Smooth muscle cell of the pulmonary artery (primary cell): ENCODE results near the gene MAEL. TPM values are rescaled to one million over a fixed set of nuclear protein-coding genes. Genes with fewer than 3 reads are reported as not detected.

Source experiments
- total RNA-seq: library from RNA; depleted of rRNA; stranded (reverse); fragments of >200 nt; gene quantifications from 2 replicates; pipeline ENCODE4 v1.2.3, GENCODE V29; 2014

The MAEL gene
- total RNA-seq = 0.07 TPM in 1 of 2 replicates, not detected in the other

DNA sequence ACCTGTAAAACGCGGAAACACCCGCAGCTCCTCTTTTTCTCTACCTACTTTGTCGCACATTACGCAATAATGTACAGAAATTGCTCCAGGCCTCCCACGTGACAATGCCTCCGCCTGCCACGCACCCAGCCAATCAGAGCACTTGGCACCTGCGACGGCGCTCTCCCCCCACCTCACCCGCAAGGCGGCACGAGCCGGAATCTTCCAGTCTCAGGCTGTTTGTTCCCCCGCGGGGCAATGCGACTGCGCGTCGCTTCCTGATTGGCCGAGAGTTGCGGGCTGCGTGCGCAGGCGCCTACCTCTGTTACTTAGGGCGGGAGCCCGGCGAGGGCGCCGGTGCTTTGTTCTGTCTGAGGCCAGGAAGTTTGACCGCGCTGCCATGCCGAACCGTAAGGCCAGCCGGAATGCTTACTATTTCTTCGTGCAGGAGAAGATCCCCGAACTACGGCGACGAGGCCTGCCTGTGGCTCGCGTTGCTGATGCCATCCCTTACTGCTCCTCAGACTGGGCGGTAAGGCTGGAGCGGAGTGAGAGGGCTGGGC is at the start of gene MAEL:
TSS of gene MAEL (plus strand) at position 307 of the 542 bp plus-strand sequence. CDS start at position 380, 73 bp downstream.

DNA sequence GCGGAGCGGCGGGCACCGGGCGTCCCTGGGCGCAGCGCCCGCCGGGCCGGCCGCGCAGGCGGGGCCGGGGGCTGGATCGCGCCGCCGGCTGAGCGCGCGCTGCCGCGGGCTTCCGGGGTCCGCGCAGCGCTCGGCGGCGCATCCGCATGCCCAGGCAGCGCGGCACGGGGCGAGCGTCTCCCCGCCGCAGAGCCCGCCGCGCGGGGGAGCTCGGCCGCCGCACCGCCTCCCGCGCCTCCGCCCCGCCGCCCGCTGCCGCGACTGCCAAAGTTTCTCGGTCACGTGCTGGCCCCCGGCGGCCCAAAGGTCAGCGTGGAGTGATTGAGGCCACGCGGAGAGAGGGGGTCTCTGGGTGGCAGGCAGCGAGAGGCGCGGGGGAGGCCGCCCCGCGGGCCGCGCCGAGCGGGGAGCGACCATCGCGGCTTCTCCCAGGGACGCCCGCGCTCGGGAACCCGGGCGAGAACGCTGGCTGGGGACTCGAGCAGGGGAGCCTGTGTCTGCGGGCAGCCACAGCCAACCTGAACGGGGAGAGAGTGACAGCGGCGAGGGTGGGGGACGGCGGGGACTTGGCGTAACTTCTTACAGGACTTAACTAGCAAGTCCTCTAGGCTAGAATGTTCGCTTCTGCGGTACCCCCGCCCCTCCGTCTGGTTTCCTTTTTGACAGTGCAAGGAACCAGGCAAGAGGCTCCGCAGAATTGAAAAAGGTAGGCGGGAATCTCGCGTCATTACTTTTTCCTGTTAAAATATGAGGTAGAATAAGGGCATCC is 13.5 kb upstream of the MAEL start, which contains the start of gene ILDR2:
TSS of gene ILDR2 (minus strand) at position 180 of the 769 bp plus-strand sequence. CDS start 272 bp downstream, outside the sequence.

Other genes starting within 250 kb of the MAEL start
- gene POGK, start 149.8 kb upstream of the MAEL start, total RNA-seq = 21.4 and 22.7 TPM in 2 replicates
- gene TADA1, start 113.0 kb upstream of the MAEL start, total RNA-seq = 7.7 and 8.3 TPM in 2 replicates
- gene ILDR2, start 13.7 kb upstream of the MAEL start, total RNA-seq = 0.13 TPM in 1 of 2 replicates, not detected in the other
- gene GPA33, start 101.1 kb downstream of the MAEL start, total RNA-seq = not detected in 2 replicates
- gene STYXL2, start 104.8 kb downstream of the MAEL start, total RNA-seq = not detected in 2 replicates
- 5.7 and 7.5 TPM in 2 replicates for gene POU2F1, start 231.6 kb downstream of the MAEL start, total RNA-seq